ENCODE data around the gene TXNIP. TPM values are rescaled to one million over a fixed set of nuclear protein-coding genes. Genes with fewer than 3 reads are reported as not detected.
"Not testable (repeated sequence)": the region's sequence is repeated elsewhere in the genome, so short reads cannot be mapped to it uniquely, and the experiment has no call there.

The TXNIP gene
- polyA plus RNA-seq (2012; ENCODE audit: missing spikeins) = 104 TPM

GRCh38 chr1:145996433-145997015 is at the start of gene TXNIP:
Gene TXNIP, minus strand, starts transcription at chr1:145996579. Its CDS starts 313 bp downstream, at chr1:145996266.
- peak; percentile 92 for DNase-seq (ENCODE audit: insufficient read length)
- TF ChIP-seq POLR2A (IDR thresholded peaks at IDR 0.05; ENCODE audit: low read depth, low read length) (peak; percentile 99), POLR2AphosphoS5 (IDR thresholded peaks at IDR 0.05; ENCODE audit: low read depth, low read length) (peak; percentile 99), TAF1 (IDR thresholded peaks at IDR 0.05; ENCODE audit: borderline replicate concordance, low read depth, low read length) (peak; percentile 64; the same call in 1 of the 2 replicates)
- peak; percentile 95 for FAIRE-seq

DNA sequence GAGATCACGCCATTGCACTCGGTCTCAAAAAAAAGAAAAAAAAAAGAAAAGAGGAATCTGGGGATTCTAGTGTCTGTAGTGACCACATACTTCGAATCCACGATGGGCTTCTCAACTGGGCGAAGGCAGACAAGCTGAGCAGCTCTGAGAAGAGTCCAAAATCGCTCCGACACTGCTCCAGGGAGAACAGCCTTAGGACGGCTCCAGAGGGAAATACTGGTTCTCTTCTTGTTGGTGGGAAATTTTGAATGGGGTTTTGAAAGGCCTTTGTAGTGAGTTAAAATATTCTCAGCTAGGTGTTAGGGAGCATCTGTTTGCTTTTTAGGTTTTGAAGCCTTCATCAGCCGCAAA is 43.4 kb upstream of the TXNIP start:
- TF ChIP-seq TAF1 (IDR thresholded peaks at IDR 0.05; ENCODE audit: borderline replicate concordance, low read depth, low read length) (no peak), POLR2AphosphoS5 (IDR thresholded peaks at IDR 0.05; ENCODE audit: low read depth, low read length) (no peak), POLR2A (IDR thresholded peaks at IDR 0.05; ENCODE audit: low read depth, low read length) (no peak)
- FAIRE-seq = no peak
- DNase-seq (ENCODE audit: insufficient read length) = no peak

DNA sequence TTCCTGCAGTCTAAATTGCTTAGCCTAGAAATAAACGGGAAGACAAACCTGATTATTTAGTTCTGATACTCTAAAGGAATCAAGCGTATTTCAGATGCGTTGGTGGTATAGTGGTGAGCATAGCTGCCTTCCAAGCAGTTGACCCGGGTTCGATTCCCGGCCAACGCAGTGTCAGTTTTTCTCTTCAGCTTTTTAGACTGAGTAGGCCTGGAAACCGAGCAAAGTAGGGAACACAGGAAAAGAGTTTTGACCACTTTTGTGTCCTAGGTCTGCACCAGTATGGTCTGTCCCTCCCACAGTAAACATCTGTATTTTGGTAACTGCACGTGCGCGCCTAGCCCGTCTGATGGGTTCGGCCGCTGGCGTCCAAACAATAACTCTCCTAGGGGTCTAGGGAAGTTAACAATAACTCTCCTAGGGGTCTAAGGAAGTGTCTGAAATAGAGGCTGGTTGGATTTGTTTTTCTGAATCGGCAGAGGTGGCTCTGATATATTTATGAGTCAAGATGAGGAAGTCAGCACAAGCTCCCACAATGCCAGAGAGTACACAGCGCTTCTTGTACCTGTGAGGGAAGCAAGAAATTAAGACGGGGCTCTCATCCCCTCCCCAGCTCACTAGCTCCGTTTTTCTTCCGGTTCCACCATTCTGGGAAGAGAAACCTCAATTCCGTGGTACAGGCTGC is 40.7 kb upstream of the TXNIP start:
- no peak for FAIRE-seq
- no peak for TF ChIP-seq POLR2AphosphoS5 (IDR thresholded peaks at IDR 0.05; ENCODE audit: low read depth, low read length)
- TF ChIP-seq TAF1 (IDR thresholded peaks at IDR 0.05; ENCODE audit: borderline replicate concordance, low read depth, low read length) = no peak
- TF ChIP-seq POLR2A (IDR thresholded peaks at IDR 0.05; ENCODE audit: low read depth, low read length) = no peak
- peak; percentile 24 for DNase-seq (ENCODE audit: insufficient read length)

DNA sequence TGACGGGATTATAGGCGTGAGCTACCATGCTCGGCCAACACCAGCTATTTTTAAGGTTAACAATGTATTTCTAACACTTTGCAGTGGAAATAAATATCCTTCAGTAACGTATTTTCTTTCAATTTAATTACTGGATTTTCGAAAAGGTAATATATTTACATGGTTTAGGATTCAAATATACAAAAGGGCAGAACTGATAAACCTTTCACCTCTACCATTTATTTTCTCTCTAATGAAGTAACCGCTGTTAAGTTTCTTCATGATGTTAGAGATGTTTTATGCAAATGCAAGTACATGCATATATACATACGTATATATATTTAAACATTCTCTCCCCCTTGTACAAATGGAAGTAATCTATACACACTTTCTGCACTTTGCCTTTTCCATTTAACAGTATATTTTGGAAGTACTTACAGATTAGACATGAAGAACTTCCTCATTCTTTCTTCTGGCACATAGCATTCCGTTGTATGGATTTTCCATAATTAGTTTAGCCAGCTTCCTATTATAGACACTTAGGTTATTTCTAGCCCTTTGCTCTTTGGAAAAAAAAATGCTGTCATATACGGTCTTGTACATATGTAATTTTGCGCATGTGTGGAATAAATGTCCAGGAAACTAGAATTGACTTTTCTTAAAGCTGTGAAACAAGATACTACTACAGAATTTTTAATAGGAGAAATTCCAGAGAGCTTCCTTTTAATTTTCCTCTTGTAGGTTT is 40.0 kb upstream of the TXNIP start:
- DNase-seq (ENCODE audit: insufficient read length) (no peak), FAIRE-seq (no peak)
- TF ChIP-seq TAF1 (IDR thresholded peaks at IDR 0.05; ENCODE audit: borderline replicate concordance, low read depth, low read length) (no peak), POLR2A (IDR thresholded peaks at IDR 0.05; ENCODE audit: low read depth, low read length) (no peak), POLR2AphosphoS5 (IDR thresholded peaks at IDR 0.05; ENCODE audit: low read depth, low read length) (no peak)

DNA sequence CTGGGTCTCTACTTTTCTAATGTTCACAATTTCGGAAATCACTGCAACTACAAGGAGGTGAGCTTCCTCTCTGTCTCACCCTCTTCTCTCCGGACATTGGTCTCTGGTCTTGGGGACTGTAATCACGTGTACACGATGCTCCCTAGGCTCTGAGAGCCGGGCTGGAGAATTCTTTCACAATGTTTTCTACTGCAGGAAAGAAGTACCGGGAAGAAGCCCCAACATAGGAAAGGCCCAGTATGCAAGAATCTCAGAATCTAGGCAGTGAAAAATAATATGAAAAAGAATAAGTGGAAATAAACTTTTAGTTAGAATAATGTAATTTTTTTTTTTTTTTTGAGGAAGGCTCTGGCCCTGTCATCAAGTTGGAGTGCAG is 38.7 kb upstream of the TXNIP start:
- DNase-seq (ENCODE audit: insufficient read length) (no peak), FAIRE-seq (no peak)
- no peak for TF ChIP-seq TAF1 (IDR thresholded peaks at IDR 0.05; ENCODE audit: borderline replicate concordance, low read depth, low read length)
- no peak for TF ChIP-seq POLR2AphosphoS5 (IDR thresholded peaks at IDR 0.05; ENCODE audit: low read depth, low read length)
- no peak for TF ChIP-seq POLR2A (IDR thresholded peaks at IDR 0.05; ENCODE audit: low read depth, low read length)

- FAIRE-seq (no peak), DNase-seq (ENCODE audit: insufficient read length) (no peak)
- TF ChIP-seq TAF1 (IDR thresholded peaks at IDR 0.05; ENCODE audit: borderline replicate concordance, low read depth, low read length) (no peak), POLR2A (IDR thresholded peaks at IDR 0.05; ENCODE audit: low read depth, low read length) (no peak), POLR2AphosphoS5 (IDR thresholded peaks at IDR 0.05; ENCODE audit: low read depth, low read length) (no peak)
Observed at GRCh38 chr1:146032631-146033219, 36.3 kb upstream of the TXNIP start.

GRCh38 chr1:146031476-146031875 is 35.1 kb upstream of the TXNIP start:
- TF ChIP-seq POLR2AphosphoS5 (IDR thresholded peaks at IDR 0.05; ENCODE audit: low read depth, low read length) (no peak), TAF1 (IDR thresholded peaks at IDR 0.05; ENCODE audit: borderline replicate concordance, low read depth, low read length) (no peak), POLR2A (IDR thresholded peaks at IDR 0.05; ENCODE audit: low read depth, low read length) (no peak)
- FAIRE-seq (no peak), DNase-seq (ENCODE audit: insufficient read length) (no peak)

DNA sequence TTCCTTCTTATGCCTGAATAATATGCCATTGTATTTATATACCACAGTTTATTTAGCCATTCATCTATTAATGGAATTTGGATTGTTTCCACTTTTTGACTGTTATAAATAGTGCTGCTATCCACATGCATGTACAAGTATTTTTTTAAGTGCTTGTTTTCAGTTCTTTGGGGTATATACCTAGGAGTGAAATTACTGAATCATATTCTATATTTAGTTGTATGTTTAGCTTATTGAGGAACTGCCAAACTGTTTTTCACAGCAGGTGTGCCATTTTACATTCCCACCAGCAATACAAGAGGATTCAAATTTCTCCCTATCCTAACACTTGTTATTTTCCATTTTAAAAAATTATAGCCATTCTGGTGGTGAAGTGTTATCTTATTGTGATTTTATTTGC is 32.7 kb upstream of the TXNIP start:
- no peak for FAIRE-seq

DNA sequence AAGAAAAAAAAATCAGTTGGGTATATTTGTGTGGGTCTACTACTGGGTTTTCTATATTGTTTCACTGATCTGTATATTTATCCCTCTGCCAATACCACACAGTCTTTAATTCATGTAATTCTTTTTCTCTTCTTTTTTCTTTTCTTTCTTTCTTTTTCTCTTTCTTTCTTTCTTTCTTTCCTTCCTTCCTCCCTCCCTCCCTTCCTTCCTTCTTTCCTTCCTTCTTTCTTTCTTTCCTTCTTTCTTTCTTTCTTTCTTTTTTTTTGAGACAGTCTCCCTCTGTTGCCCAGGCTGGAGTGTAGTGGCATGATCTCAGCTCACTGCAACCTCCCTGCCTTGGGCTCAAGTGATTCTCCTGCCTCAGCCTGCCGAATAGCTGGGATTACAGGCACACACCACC is 30.3 kb upstream of the TXNIP start:
- not testable (repeated sequence) for FAIRE-seq; DNase-seq (ENCODE audit: insufficient read length)

More for the DNA sequence above, 32.7 kb upstream of the TXNIP start:
- DNase-seq (ENCODE audit: insufficient read length) = no peak
- TF ChIP-seq TAF1 (IDR thresholded peaks at IDR 0.05; ENCODE audit: borderline replicate concordance, low read depth, low read length) (no peak), POLR2AphosphoS5 (IDR thresholded peaks at IDR 0.05; ENCODE audit: low read depth, low read length) (no peak), POLR2A (IDR thresholded peaks at IDR 0.05; ENCODE audit: low read depth, low read length) (no peak)

GRCh38 chr1:146025787-146026495 is 29.6 kb upstream of the TXNIP start:
- DNase-seq (ENCODE audit: insufficient read length); FAIRE-seq: not testable (repeated sequence)

- DNase-seq (ENCODE audit: insufficient read length) = no peak
- FAIRE-seq = no peak
- TF ChIP-seq POLR2A (IDR thresholded peaks at IDR 0.05; ENCODE audit: low read depth, low read length) = no peak
- no peak for TF ChIP-seq TAF1 (IDR thresholded peaks at IDR 0.05; ENCODE audit: borderline replicate concordance, low read depth, low read length)
- TF ChIP-seq POLR2AphosphoS5 (IDR thresholded peaks at IDR 0.05; ENCODE audit: low read depth, low read length) = no peak
Observed at GRCh38 chr1:146022403-146023127, 26.2 kb upstream of the TXNIP start.
